ENCODE results near the gene SGSH.
A peak's percentile ranks its signal among the peaks of the same experiment; 100 is the strongest.
"Not testable (repeated sequence)": the region's sequence is repeated elsewhere in the genome, so short reads cannot be mapped to it uniquely, and the experiment has no call there.

SGSH gene

GRCh38 chr17:80260069-80260535, 40.0 kb upstream of the SGSH start:
- peak; percentile 69 for DNase-seq (ENCODE audit: low read depth)
- peak overlapping the region; percentile 51 for H3K4me3 ChIP-seq (replicated peaks; ENCODE audit: low read depth, low read length)
- TF ChIP-seq CTCF (IDR thresholded peaks at IDR 0.05; ENCODE audit: low read length, missing control alignments), result no peak

- DNase-seq (ENCODE audit: low read depth), result no peak
- TF ChIP-seq CTCF (IDR thresholded peaks at IDR 0.05; ENCODE audit: low read length, missing control alignments), result no peak
- peak overlapping the region; percentile 51 for H3K4me3 ChIP-seq (replicated peaks; ENCODE audit: low read depth, low read length)
Observed at GRCh38 chr17:80259457-80260068, 39.4 kb upstream of the SGSH start.

GRCh38 chr17:80258296-80258695, 38.2 kb upstream of the SGSH start:
- not testable (repeated sequence) for DNase-seq (ENCODE audit: low read depth); H3K4me3 ChIP-seq (replicated peaks; ENCODE audit: low read depth, low read length)

- no peak for DNase-seq (ENCODE audit: low read depth)
- no peak overlapping the region for H3K4me3 ChIP-seq (replicated peaks; ENCODE audit: low read depth, low read length)
- TF ChIP-seq CTCF (IDR thresholded peaks at IDR 0.05; ENCODE audit: low read length, missing control alignments), result no peak
Observed at GRCh38 chr17:80257716-80258213, 37.6 kb upstream of the SGSH start.

- TF ChIP-seq CTCF (IDR thresholded peaks at IDR 0.05; ENCODE audit: low read length, missing control alignments), result no peak
- no peak overlapping the region for H3K4me3 ChIP-seq (replicated peaks; ENCODE audit: low read depth, low read length)
- DNase-seq (ENCODE audit: low read depth), result no peak
Observed at GRCh38 chr17:80256034-80256350, 35.9 kb upstream of the SGSH start.

GRCh38 chr17:80254396-80255251, 34.5 kb upstream of the SGSH start:
- peak; percentile 83 for DNase-seq (ENCODE audit: low read depth)
- no peak overlapping the region for H3K4me3 ChIP-seq (replicated peaks; ENCODE audit: low read depth, low read length)

More at GRCh38 chr17:80254396-80255251, 34.5 kb upstream of the SGSH start:
- no peak for TF ChIP-seq CTCF (IDR thresholded peaks at IDR 0.05; ENCODE audit: low read length, missing control alignments)

All from fibroblast of pulmonary artery (primary cell).